Spinal cord (tissue), 10 donors: Measurements from ENCODE around the gene CDKAL1. TPM values are rescaled to one million over a fixed set of nuclear protein-coding genes. Genes with fewer than 3 reads are reported as not detected.

Experiments
- DNase-seq, 6 donors: peaks; one replicate each; pipeline versions ENCODE4 v3.0.0 to v3.0.0-alpha.2; 2013 to 2015; ENCODE audit warnings: low spot score in 6 of 6, low read depth in 4 of 6
- H3K27ac ChIP-seq: one replicate; pipeline ENCODE4 v1.5.1; 2013; ENCODE audit warnings: low read depth, low read length, control low read depth
- H3K27me3 ChIP-seq: one replicate; pipeline ENCODE4 v1.6.1; 2013; ENCODE audit warnings: low read length; ENCODE audit not compliant: control insufficient read depth, insufficient read depth
- H3K36me3 ChIP-seq: one replicate; pipeline ENCODE4 v1.6.1; 2013; ENCODE audit warnings: low read length; ENCODE audit not compliant: control insufficient read depth, insufficient read depth
- H3K4me1 ChIP-seq: one replicate; pipeline ENCODE4 v1.6.1; 2013; ENCODE audit warnings: low read length; ENCODE audit not compliant: control insufficient read depth, insufficient read depth
- H3K4me3 ChIP-seq: one replicate; pipeline ENCODE4 v1.5.1; 2013; ENCODE audit warnings: low read depth, low read length, control low read depth
- H3K9me3 ChIP-seq: one replicate; pipeline ENCODE4 v1.6.1; 2013; ENCODE audit warnings: low read length; ENCODE audit not compliant: control insufficient read depth, insufficient read depth
- WGBS: methylation state at CpG from one replicate; pipeline ENCODE4 v1.1.5; 2013; ENCODE audit warnings: missing lambda C conversion rate; ENCODE audit not compliant: insufficient coverage; 5-methylcytosine and 5-hydroxymethylcytosine counted together
- polyA plus RNA-seq, 2 donors: library from polyadenylated mRNA; unstranded; fragments of 120-200 nt; gene quantifications; one replicate each; pipeline ENCODE4 v1.2.1, GENCODE V29; 2013; ENCODE audit not compliant: insufficient read length in 2 of 2
- total RNA-seq, 2 donors: library from RNA; depleted of rRNA in 1 of 2; stranded (reverse); fragments of 120-200 nt in 1 of 2; fragments of >200 nt in 1 of 2; gene quantifications; one replicate each; pipeline versions ENCODE4 v1.2.3 to v1.2.4, GENCODE V29; 2013 to 2014
- donor health status: healthy.

The CDKAL1 gene
- total and polyA plus RNA-seq, 4 donors = 15.1 to 34.2 (median 22.0) TPM

GRCh38 chr6:21159465-21159864 lies 625.2 kb downstream of the CDKAL1 start:
- Histone ChIP-seq H3K27me3 (no peaks in the 10 kb centered on the region), H3K4me1 (peaks cover 3% of the 10 kb centered on the region), H3K4me3 (no peak overlapping the region), H3K27ac (no peak overlapping the region), H3K9me3 (no peaks in the 10 kb centered on the region), H3K36me3 (no peaks in the 10 kb centered on the region)
- WGBS = no CpG with 5 or more reads among the region's 3 CpGs
- DNase-seq = no peak

- H3K27me3 ChIP-seq = no peaks in the 10 kb centered on the region
- WGBS = 46% methylated on average over 2 of the region's 4 CpGs
- no peaks in the 10 kb centered on the region for H3K9me3 ChIP-seq
- H3K4me1 ChIP-seq = peaks cover 3% of the 10 kb centered on the region
- peak in 1 of 6 donors; percentile 93 for DNase-seq
- no peak overlapping the region for H3K27ac ChIP-seq
- no peaks in the 10 kb centered on the region for H3K36me3 ChIP-seq
- H3K4me3 ChIP-seq = no peak overlapping the region
These were observed 627.5 kb downstream of the CDKAL1 start for GRCh38 chr6:21161707-21162106.

GRCh38 chr6:21163110-21163837 lies 629.0 kb downstream of the CDKAL1 start:
- Histone ChIP-seq H3K4me1 (peaks cover 3% of the 10 kb centered on the region), H3K4me3 (no peak overlapping the region), H3K27ac (no peak overlapping the region), H3K27me3 (no peaks in the 10 kb centered on the region), H3K36me3 (no peaks in the 10 kb centered on the region), H3K9me3 (no peaks in the 10 kb centered on the region)
- DNase-seq = no peak
- 96% methylated on average over 10 of the region's 13 CpGs for WGBS

DNA sequence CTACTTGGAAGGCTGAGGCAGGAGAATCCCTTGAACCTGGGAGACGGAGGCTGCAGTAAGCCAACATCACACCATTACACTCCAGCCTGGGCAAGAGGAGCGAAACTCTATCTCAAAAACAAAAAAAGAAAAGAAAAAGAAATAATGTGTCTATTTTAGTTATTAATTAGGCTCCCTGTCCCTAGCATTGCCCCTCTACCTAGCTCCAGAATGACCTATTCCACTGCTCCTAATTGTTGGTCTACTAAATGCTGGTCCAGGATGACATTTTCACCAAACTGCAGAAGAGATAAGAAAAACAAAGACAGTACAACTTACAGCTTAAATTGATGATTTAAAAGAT lies 629.6 kb downstream of the CDKAL1 start:
- Histone ChIP-seq H3K4me3 (no peak overlapping the region), H3K27me3 (no peaks in the 10 kb centered on the region), H3K9me3 (no peaks in the 10 kb centered on the region), H3K27ac (no peak overlapping the region), H3K4me1 (peaks cover 3% of the 10 kb centered on the region), H3K36me3 (no peaks in the 10 kb centered on the region)
- no CpG with 5 or more reads among the region's 2 CpGs for WGBS
- no peak for DNase-seq

DNA sequence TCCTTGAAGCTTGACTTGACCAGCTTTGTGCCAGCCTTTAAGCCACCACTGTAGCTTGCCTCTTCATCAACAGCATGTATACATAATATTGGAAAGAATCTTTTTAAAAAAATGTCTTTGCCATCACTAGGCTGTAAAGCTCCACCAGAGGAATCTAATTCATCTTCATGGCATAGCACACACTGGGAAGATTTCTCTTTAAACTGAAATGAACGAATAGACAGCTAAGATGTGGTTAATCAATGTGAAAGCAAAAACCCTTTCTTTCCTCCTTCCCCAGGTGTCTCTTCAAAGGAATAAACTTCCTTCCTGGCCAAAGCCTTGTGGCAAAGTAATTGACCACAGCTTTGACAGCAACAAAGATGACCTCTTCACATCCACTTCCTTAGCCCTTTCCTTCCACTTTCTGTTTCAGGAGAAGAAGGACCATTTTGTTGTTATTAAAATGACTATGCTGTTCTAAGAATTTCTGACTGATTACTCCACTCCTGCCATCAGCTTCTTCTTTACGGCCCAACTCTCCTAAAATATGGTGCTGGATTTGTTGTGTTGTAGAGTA lies 630.6 kb downstream of the CDKAL1 start:
- WGBS = no CpG with 5 or more reads among the region's 2 CpGs
- Histone ChIP-seq H3K27ac (no peak overlapping the region), H3K4me3 (no peak overlapping the region), H3K9me3 (no peaks in the 10 kb centered on the region), H3K4me1 (peaks cover 3% of the 10 kb centered on the region), H3K27me3 (no peaks in the 10 kb centered on the region), H3K36me3 (no peaks in the 10 kb centered on the region)
- DNase-seq = no peak

DNA sequence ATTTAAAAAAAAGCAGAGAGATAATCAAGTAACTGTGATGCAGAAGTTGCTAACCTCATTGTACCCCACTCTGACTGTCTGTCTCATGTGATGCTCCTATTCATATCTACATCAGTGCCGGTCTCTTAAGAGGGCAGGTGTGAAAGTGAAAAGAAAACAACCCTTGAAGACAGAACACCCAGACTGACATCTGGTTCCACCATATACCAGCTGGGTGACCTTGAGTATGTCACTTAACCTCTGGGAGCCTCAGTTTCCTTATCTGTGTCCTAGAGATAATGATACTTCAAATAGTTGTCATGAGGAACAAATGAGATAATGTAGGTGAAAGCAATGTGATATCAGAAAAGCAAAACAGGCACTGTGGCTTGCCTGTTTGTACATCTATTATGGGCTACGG lies 632.5 kb downstream of the CDKAL1 start:
- H3K36me3 ChIP-seq = no peaks in the 10 kb centered on the region
- H3K4me1 ChIP-seq = peaks cover 3% of the 10 kb centered on the region
- no peak overlapping the region for H3K4me3 ChIP-seq
- no peak overlapping the region for H3K27ac ChIP-seq
- WGBS = no CpG with 5 or more reads among the region's 2 CpGs
- H3K9me3 ChIP-seq = no peaks in the 10 kb centered on the region
- H3K27me3 ChIP-seq = no peaks in the 10 kb centered on the region
- no peak for DNase-seq

DNA sequence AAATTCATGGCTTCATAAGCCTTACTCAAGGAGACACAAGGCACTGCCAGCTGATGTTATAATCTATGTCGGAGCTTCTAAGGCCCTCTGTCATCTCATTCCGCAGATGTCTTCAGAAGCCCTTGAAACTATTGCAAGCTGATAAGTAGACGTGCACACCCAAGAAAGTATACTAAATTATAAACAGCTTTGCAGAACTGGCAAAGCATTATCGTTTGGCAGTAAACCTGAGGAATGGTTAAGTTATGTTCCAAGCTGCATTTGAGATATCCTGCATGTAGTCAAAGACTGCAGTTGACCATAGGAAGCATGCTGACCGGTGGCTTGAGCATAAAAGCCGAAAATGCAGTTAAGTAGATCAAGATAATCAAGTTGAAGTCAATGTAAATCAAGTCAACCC lies 633.5 kb downstream of the CDKAL1 start:
- Histone ChIP-seq H3K36me3 (no peaks in the 10 kb centered on the region), H3K4me1 (no peaks in the 10 kb centered on the region), H3K27me3 (no peaks in the 10 kb centered on the region), H3K9me3 (no peaks in the 10 kb centered on the region), H3K27ac (no peak overlapping the region), H3K4me3 (no peak overlapping the region)
- DNase-seq = no peak
- 100% methylated on average over 1 of the region's 6 CpGs for WGBS

DNA sequence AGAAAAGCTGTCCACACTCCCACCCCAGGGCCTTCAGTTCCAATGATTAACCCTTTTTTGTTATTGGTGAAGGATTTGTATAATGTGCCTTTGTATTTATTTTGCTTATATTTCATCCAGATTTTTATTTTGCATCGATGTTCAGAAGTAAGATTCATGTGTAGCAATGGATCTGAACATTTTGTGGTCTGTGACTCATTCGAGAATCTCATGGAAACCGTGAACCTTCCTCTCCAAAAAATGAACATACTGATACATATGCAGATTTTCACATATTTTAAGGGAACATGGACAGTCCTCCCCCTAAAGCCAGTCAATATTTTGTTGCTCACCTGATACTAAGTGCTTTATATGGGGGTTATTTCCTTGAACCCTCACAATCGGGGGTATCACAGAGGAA lies 637.5 kb downstream of the CDKAL1 start:
- no peaks in the 10 kb centered on the region for H3K4me1 ChIP-seq
- DNase-seq = no peak
- no CpG with 5 or more reads among the region's 4 CpGs for WGBS
- H3K9me3 ChIP-seq = no peaks in the 10 kb centered on the region
- H3K36me3 ChIP-seq = no peaks in the 10 kb centered on the region
- H3K4me3 ChIP-seq = no peak overlapping the region
- H3K27me3 ChIP-seq = no peaks in the 10 kb centered on the region
- H3K27ac ChIP-seq = no peak overlapping the region

DNA sequence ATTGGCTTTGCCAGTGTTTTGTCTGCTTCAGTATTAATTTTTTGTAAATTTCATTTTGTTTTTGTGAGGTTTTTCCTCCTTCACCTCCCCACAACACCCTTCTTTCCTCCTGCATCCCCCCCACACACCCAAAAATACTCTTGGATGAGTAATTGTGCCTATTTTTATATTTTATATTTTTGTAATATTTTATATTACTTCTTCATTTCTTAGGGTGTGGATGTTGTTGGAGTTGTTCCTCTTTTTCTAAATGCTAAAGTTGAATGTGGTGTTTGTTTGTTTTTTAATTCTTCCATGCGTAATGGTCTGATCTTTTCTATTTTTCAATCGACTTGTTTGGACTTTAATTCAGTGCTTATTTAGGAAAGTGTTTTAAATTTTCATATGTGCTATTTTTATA lies 638.8 kb downstream of the CDKAL1 start:
- WGBS = no CpG with 5 or more reads among the region's 2 CpGs
- no peaks in the 10 kb centered on the region for H3K27me3 ChIP-seq
- no peaks in the 10 kb centered on the region for H3K9me3 ChIP-seq
- no peak overlapping the region for H3K27ac ChIP-seq
- H3K36me3 ChIP-seq = no peaks in the 10 kb centered on the region
- no peaks in the 10 kb centered on the region for H3K4me1 ChIP-seq
- DNase-seq = no peak
- no peak overlapping the region for H3K4me3 ChIP-seq

GRCh38 chr6:21173678-21174077 lies 639.4 kb downstream of the CDKAL1 start:
- no peak for DNase-seq
- WGBS = no CpG with 5 or more reads among the region's 2 CpGs
- no peaks in the 10 kb centered on the region for H3K36me3 ChIP-seq

More at GRCh38 chr6:21173678-21174077, 639.4 kb downstream of the CDKAL1 start:
- H3K4me3 ChIP-seq = no peak overlapping the region
- H3K9me3 ChIP-seq = no peaks in the 10 kb centered on the region
- no peaks in the 10 kb centered on the region for H3K4me1 ChIP-seq
- no peaks in the 10 kb centered on the region for H3K27me3 ChIP-seq
- H3K27ac ChIP-seq = no peak overlapping the region
